Panc1 (cell line): ENCODE measurements around the gene PAX5. TPM values are rescaled to one million over a fixed set of nuclear protein-coding genes. Genes with fewer than 3 reads are reported as not detected.

ENCODE experiments used
- ATAC-seq: fragments of 200-7000 bp; cut with Tn5 transposase; 2 replicates; pipeline ENCODE4 v1.9.1; 2020; ENCODE audit warnings: mild to moderate bottlenecking, moderate library complexity
- BruUV-seq: library from RNA; stranded (reverse); fragments of 400-500 nt; replicated peaks from 2 replicates; lab custom pipeline; 2021; lab: Mats Ljungman, UMichigan
- CTCF ChIA-PET: fragments of 300-600 bp; sonication (Branson Sonifier 250); formaldehyde crosslinking; loops from one replicate; lab custom pipeline; 2022; ENCODE audit warnings: antibody characterized with exemption; lab: Charles Lee
- POLR2A ChIA-PET: fragments of 300-600 bp; sonication (Branson Sonifier 250); formaldehyde crosslinking; loops from one replicate; lab custom pipeline; 2022; ENCODE audit warnings: antibody characterized with exemption; lab: Charles Lee
- DNase-seq: peaks from one replicate; pipeline ENCODE4 v3.0.0-alpha.2; 2010; ENCODE audit warnings: low read depth, low spot score
- H3K27ac ChIP-seq: 2 replicates; pipeline ENCODE4 v1.5.1; 2011; ENCODE audit warnings: mild to moderate bottlenecking, low read length, inconsistent platforms
- H3K27me3 ChIP-seq: fragments of 200-500 bp; sonication (Bioruptor generic); 2 replicates; pipeline ENCODE4 v1.6.0; 2014; ENCODE audit warnings: low read length, inconsistent platforms; ENCODE audit not compliant: control insufficient read depth, insufficient read depth
- H3K36me3 ChIP-seq: fragments of 200-500 bp; sonication (Bioruptor generic); 2 replicates; pipeline ENCODE4 v1.5.1; 2014; ENCODE audit warnings: inconsistent platforms, mild to moderate bottlenecking, low read length, moderate library complexity; ENCODE audit not compliant: control insufficient read depth, insufficient read depth
- H3K4me1 ChIP-seq: 2 replicates; pipeline ENCODE4 v1.5.1; 2011; ENCODE audit warnings: inconsistent platforms, mild to moderate bottlenecking, low read length, moderate library complexity; ENCODE audit not compliant: control insufficient read depth, insufficient read depth
- H3K4me3 ChIP-seq, 2 experiments: 2 replicates each; pipeline ENCODE4 v1.5.1; 2011 to 2012; ENCODE audit warnings: low read depth in 2 of 2, low read length in 2 of 2, mild to moderate bottlenecking in 2 of 2, inconsistent platforms in 1 of 2, moderate library complexity in 1 of 2
- H3K9me3 ChIP-seq: fragments of 200-500 bp; sonication (Bioruptor generic); 2 replicates; pipeline ENCODE4 v1.5.1; 2014; ENCODE audit warnings: low read depth, mild to moderate bottlenecking, inconsistent platforms, low read length, moderate library complexity; ENCODE audit not compliant: control insufficient read depth, insufficient read depth
- CTCF ChIP-seq: fragments of 450-650 bp; IDR thresholded peaks from 2 replicates; pipeline ENCODE4 v1.5.1; 2017; ENCODE audit warnings: mild to moderate bottlenecking
- POLR2AphosphoS5 ChIP-seq: IDR thresholded peaks from 2 replicates; pipeline ENCODE4 v1.6.1; 2012; ENCODE audit warnings: mild to moderate bottlenecking, low read depth, low read length, moderate library complexity
- SIN3A ChIP-seq: IDR thresholded peaks from 2 replicates; pipeline ENCODE4 v1.6.1; 2012; ENCODE audit warnings: low read depth, mild to moderate bottlenecking, low read length, moderate library complexity, borderline replicate concordance; ENCODE audit not compliant: insufficient read depth
- TCF7L2 ChIP-seq: IDR thresholded peaks from 2 replicates; pipeline ENCODE4 v1.6.1; 2011; ENCODE audit warnings: mild to moderate bottlenecking, low read depth, low read length, inconsistent platforms
- in situ Hi-C: cut with HindIII; loops from 2 replicates; pipeline ENCODE4 v1.10.0; 2016; ENCODE audit warnings: low sequenced_read_pairs, low pct_unique_long_range_greater_than_20kb
- intact Hi-C: fragments of 100-400 bp; cut with micrococcal nuclease; formaldehyde crosslinking; loops from one replicate; pipeline ENCODE4 v1.10.0; 2022; ENCODE audit not compliant: unreplicated experiment
- total RNA-seq: library from RNA; stranded (reverse); gene quantifications from one replicate; pipeline ENCODE4 v1.2.1, GENCODE V29; 2021; ENCODE audit not compliant: unreplicated experiment
- TF ChIP-seq, protein P1 (sequence below), 2 experiments: IDR thresholded peaks; 2 replicates each; pipeline ENCODE4 v1.6.1; 2011 to 2012; ENCODE audit warnings: low read depth in 2 of 2, control low read depth in 1 of 2, low read length in 1 of 2, mild to moderate bottlenecking in 1 of 2, moderate library complexity in 1 of 2; ENCODE audit not compliant: insufficient read depth in 1 of 2

Gene PAX5
- total RNA-seq, 1 experiment from 2014 or later: 0.39 TPM

GRCh38 chr9:37037503-37038301 is 3.6 kb upstream of the PAX5 start:
- intact Hi-C loops: no loop called here
- H3K27me3 ChIP-seq: peaks cover 40% of the 10 kb centered on the region

GRCh38 chr9:37036776-37037502 is 2.9 kb upstream of the PAX5 start:
- peaks cover 43% of the 10 kb centered on the region for H3K27me3 ChIP-seq
- ATAC-seq (peak; percentile 78), DNase-seq (no peak)
- H3K4me3 ChIP-seq: peak overlapping the region; percentile 53 to 78
- no TSS peak for BruUV-seq
- H3K27ac ChIP-seq: peak overlapping the region; percentile 77
- peaks cover 19% of the 10 kb centered on the region for H3K4me1 ChIP-seq
- CTCF ChIA-PET: interaction anchor here (0.7 kb wide), 1 partner anchor 17 kb away, joined by 3 read pairs; no protein-coding TSS in a partner anchor
- in situ Hi-C loops (no loop called here), intact Hi-C loops (no loop called here)
- POLR2A ChIA-PET: interaction anchor here (0.5 to 0.6 kb wide), 2 partner anchors 34 to 94 kb away, joined by 3 to 7 read pairs; no protein-coding TSS in a partner anchor
- H3K36me3 ChIP-seq: no peaks in the 10 kb centered on the region
- H3K9me3 ChIP-seq: no peaks in the 10 kb centered on the region
- TF ChIP-seq TCF7L2 (0 out of 2 replicates have a peak, but pooled peaks have one; percentile 27), CTCF (no peak), POLR2AphosphoS5 (no peak; the same call in 1 of the 2 replicates)
- TF ChIP-seq, protein P1, sequence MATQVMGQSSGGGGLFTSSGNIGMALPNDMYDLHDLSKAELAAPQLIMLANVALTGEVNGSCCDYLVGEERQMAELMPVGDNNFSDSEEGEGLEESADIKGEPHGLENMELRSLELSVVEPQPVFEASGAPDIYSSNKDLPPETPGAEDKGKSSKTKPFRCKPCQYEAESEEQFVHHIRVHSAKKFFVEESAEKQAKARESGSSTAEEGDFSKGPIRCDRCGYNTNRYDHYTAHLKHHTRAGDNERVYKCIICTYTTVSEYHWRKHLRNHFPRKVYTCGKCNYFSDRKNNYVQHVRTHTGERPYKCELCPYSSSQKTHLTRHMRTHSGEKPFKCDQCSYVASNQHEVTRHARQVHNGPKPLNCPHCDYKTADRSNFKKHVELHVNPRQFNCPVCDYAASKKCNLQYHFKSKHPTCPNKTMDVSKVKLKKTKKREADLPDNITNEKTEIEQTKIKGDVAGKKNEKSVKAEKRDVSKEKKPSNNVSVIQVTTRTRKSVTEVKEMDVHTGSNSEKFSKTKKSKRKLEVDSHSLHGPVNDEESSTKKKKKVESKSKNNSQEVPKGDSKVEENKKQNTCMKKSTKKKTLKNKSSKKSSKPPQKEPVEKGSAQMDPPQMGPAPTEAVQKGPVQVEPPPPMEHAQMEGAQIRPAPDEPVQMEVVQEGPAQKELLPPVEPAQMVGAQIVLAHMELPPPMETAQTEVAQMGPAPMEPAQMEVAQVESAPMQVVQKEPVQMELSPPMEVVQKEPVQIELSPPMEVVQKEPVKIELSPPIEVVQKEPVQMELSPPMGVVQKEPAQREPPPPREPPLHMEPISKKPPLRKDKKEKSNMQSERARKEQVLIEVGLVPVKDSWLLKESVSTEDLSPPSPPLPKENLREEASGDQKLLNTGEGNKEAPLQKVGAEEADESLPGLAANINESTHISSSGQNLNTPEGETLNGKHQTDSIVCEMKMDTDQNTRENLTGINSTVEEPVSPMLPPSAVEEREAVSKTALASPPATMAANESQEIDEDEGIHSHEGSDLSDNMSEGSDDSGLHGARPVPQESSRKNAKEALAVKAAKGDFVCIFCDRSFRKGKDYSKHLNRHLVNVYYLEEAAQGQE (IDR thresholded peaks at IDR 0.05; ENCODE audit: insufficient read depth in 1 of 2, low read depth in 2 of 2, low read length in 1 of 2): 0 out of 4 replicates have a peak, but pooled peaks of 1 of the 2 experiments have one; percentile 35

More at GRCh38 chr9:37037503-37038301, 3.6 kb upstream of the PAX5 start:
- BruUV-seq: no TSS peak
- ATAC-seq (no peak), DNase-seq (no peak)
- Histone ChIP-seq H3K4me1 (peaks cover 19% of the 10 kb centered on the region), H3K4me3 (peak overlapping the region; percentile 53 to 78), H3K27ac (peak overlapping the region; percentile 77), H3K36me3 (no peaks in the 10 kb centered on the region), H3K9me3 (no peaks in the 10 kb centered on the region)
- TF ChIP-seq CTCF: no peak
- no peak for TF ChIP-seq POLR2AphosphoS5
- TF ChIP-seq, protein P1 (IDR thresholded peaks at IDR 0.05; ENCODE audit: insufficient read depth in 1 of 2, low read depth in 2 of 2, low read length in 1 of 2): no peak
- no peak for TF ChIP-seq SIN3A
- TF ChIP-seq TCF7L2: no peak
- POLR2A ChIA-PET: interaction anchor here (0.6 kb wide), 2 partner anchors 39 to 136 kb away, joined by 9 to 15 read pairs; no protein-coding TSS in a partner anchor
- in situ Hi-C loops: no loop called here
- CTCF ChIA-PET: interaction anchor here (0.7 kb wide), 1 partner anchor 16 kb away, joined by 3 read pairs; no protein-coding TSS in a partner anchor
